ENCODE results near the gene TPM1.

- no peak for TF ChIP-seq CTCF (IDR thresholded peaks at IDR 0.05; ENCODE audit: poor library complexity)
- TF ChIP-seq EZH2 (IDR thresholded peaks at IDR 0.05; ENCODE audit: borderline replicate concordance), result no peak
These were observed 45.1 kb upstream of the TPM1 start for GRCh38 chr15:62997441-62997840.
